GM12878 (cell line): ENCODE results near the gene SCEL. TPM values are rescaled to one million over a fixed set of nuclear protein-coding genes. Genes with fewer than 3 reads are reported as not detected.

Experiments used
- ATAC-seq: fragments of 200-7000 bp; cut with Tn5 transposase; 3 replicates; pipeline ENCODE4 v1.9.1; 2020; ENCODE audit warnings: mild to moderate bottlenecking, moderate library complexity
- BruUV-seq: library from RNA; stranded (reverse); fragments of 400-500 nt; replicated peaks from 2 replicates; lab custom pipeline; 2021; lab: Mats Ljungman, UMichigan
- CTCF ChIA-PET: fragments of 300-600 bp; sonication (Branson Sonifier 250); formaldehyde crosslinking; extraction: SDS; loops from one replicate; lab custom pipeline; 2021; ENCODE audit warnings: inconsistent platforms; lab: Yijun Ruan, JAX
- POLR2A ChIA-PET: fragments of 350-600 bp; formaldehyde crosslinking; extraction: SDS; loops from one replicate; lab custom pipeline; 2021; ENCODE audit warnings: inconsistent platforms; lab: Charles Lee
- RAD21 ChIA-PET: fragments of 300-600 bp; sonication (Branson Sonifier 250); formaldehyde crosslinking; loops from one replicate; lab custom pipeline; 2023; ENCODE audit warnings: antibody characterized with exemption; ENCODE audit not compliant: unreplicated experiment; lab: Charles Lee
- SMC1A ChIA-PET: fragments of 300-600 bp; sonication (Branson Sonifier 250); formaldehyde crosslinking; loops from one replicate; lab custom pipeline; 2023; ENCODE audit not compliant: unreplicated experiment, uncharacterized antibody; lab: Charles Lee
- DNase-seq: peaks from one replicate; pipeline ENCODE4 v3.0.0-alpha.2; 2011; ENCODE audit warnings: low read depth, low spot score
- FAIRE-seq: peaks from 3 replicates; lab custom pipeline; 2011; peaks lifted over from hg19 to GRCh38; lab: Jason Lieb, UNC
- H2AFZ ChIP-seq: 2 replicates; pipeline ENCODE4 v1.6.0; 2011; ENCODE audit warnings: low read depth, low read length, control low read depth; ENCODE audit not compliant: control insufficient read depth
- H3K27ac ChIP-seq: 2 replicates; pipeline ENCODE4 v1.5.1; 2011; ENCODE audit warnings: control low read depth; ENCODE audit not compliant: control insufficient read depth, insufficient read depth
- H3K27me3 ChIP-seq, 2 experiments: replicated peaks in 1 of 2; 2 replicates each; pipeline versions ENCODE4 v1.6.0 to v1.6.1; 2011; ENCODE audit warnings: low read length in 1 of 2; ENCODE audit not compliant: control insufficient read depth in 2 of 2, insufficient read depth in 2 of 2
- H3K36me3 ChIP-seq, 2 experiments: 2 replicates each; pipeline ENCODE4 v1.5.1; 2011; ENCODE audit warnings: low read length in 1 of 2; ENCODE audit not compliant: control insufficient read depth in 2 of 2, insufficient read depth in 2 of 2
- H3K4me1 ChIP-seq: 2 replicates; pipeline ENCODE4 v1.6.1; 2011; ENCODE audit warnings: mild to moderate bottlenecking, low read length, moderate library complexity, mixed read lengths; ENCODE audit not compliant: control insufficient read depth, insufficient read depth
- H3K4me2 ChIP-seq: 2 replicates; pipeline ENCODE4 v1.6.0; 2011; ENCODE audit warnings: control low read depth; ENCODE audit not compliant: control insufficient read depth, insufficient read depth
- H3K4me3 ChIP-seq: fragments of 200-600 bp; sonication (generic); 2 replicates; pipeline ENCODE4 v1.5.1; 2016
- H3K79me2 ChIP-seq: 2 replicates; pipeline ENCODE4 v1.6.0; 2011; ENCODE audit warnings: low read length; ENCODE audit not compliant: control insufficient read depth, insufficient read depth
- H3K9ac ChIP-seq: 2 replicates; pipeline ENCODE4 v1.8.0; 2011; ENCODE audit warnings: low read length, control low read depth, mixed read lengths; ENCODE audit not compliant: control insufficient read depth, insufficient read depth
- H3K9me3 ChIP-seq: replicated peaks from 3 replicates; pipeline ENCODE4 v1.5.1; 2011; ENCODE audit warnings: mild to moderate bottlenecking, low read length; ENCODE audit not compliant: control insufficient read depth, insufficient read depth
- H4K20me1 ChIP-seq: 2 replicates; pipeline ENCODE4 v1.6.0; 2011; ENCODE audit not compliant: control insufficient read depth, insufficient read depth
- ETV6 ChIP-seq, 2 experiments: fragments of 450-650 bp in 1 of 2; IDR thresholded peaks in 1 of 2; conservative IDR thresholded peaks in 1 of 2; 2 replicates each; pipeline ENCODE4 v1.6.1; 2014; ENCODE audit warnings: antibody characterized with exemption in 1 of 2, borderline replicate concordance in 1 of 2, low read depth in 1 of 2, mild to moderate bottlenecking in 1 of 2, moderate library complexity in 1 of 2
- POU2F2 ChIP-seq: IDR thresholded peaks from 3 replicates; pipeline ENCODE4 v1.6.1; 2011; ENCODE audit warnings: low read depth, mild to moderate bottlenecking, low read length, borderline replicate concordance
- WGBS: methylation state at CpG from one replicate; pipeline ENCODE4 v1.1.6; 2016; ENCODE audit warnings: low lambda C conversion rate; ENCODE audit not compliant: insufficient replicate concordance, insufficient coverage; ENCODE audit errors: missing lambda C conversion rate; 5-methylcytosine and 5-hydroxymethylcytosine counted together
- in situ Hi-C: fragments of 300-500 bp; cut with MboI; formaldehyde crosslinking; loops from 9 replicates; pipeline ENCODE4 v1.14.3; 2018; ENCODE audit warnings: mixed read lengths
- intact Hi-C: fragments of 100-400 bp; cut with micrococcal nuclease; formaldehyde crosslinking; loops from one replicate; pipeline ENCODE4 v1.14.2; 2022; ENCODE audit not compliant: unreplicated experiment
- polyA plus RNA-seq, 11 experiments: library from polyadenylated mRNA; depleted of rRNA in 4 of 11; unstranded in 6 of 11; stranded (reverse) in 5 of 11; fragments of >200 nt; fragmentation: Nextera tagmentation in 4 of 11; fragmentation: Illumina TruSeq in 1 of 11; extraction: Ambion mirVana in 4 of 11; extraction: Trizol in 1 of 11; gene quantifications; 1 replicate in 1 of 11; 2 replicates in 10 of 11; pipeline versions ENCODE4 v1.2.1 to v1.2.3, GENCODE V29; 2011 to 2016; ENCODE audit warnings: inconsistent platforms in 2 of 11, missing spikeins in 2 of 11, low read depth in 1 of 11
- small RNA-seq: library from RNA; depleted of rRNA; stranded (forward); fragments of <200 nt; gene quantifications from one replicate; pipeline ENCODE3, GENCODE V24; 2014
- total RNA-seq, 4 experiments: library from RNA; depleted of rRNA in 3 of 4; stranded (reverse); fragments of >200 nt in 3 of 4; fragmentation: Illumina TruSeq in 1 of 4; extraction: Trizol in 1 of 4; gene quantifications; 2 replicates each; pipeline versions ENCODE4 v1.2.1 to v1.2.3, GENCODE V29; 2013 to 2021

The SCEL gene
- total and polyA plus RNA-seq, 10 of the 15 experiments (the other 5 are each of a cell fraction or from before 2014, with no cell fraction given) = 0.09 to 0.68 (median 0.16) TPM; not detected in 1

GRCh38 chr13:77693449-77693940, 158.0 kb downstream of the SCEL start:
- no peak overlapping the region for H3K27ac ChIP-seq
- FAIRE-seq = no peak
- in situ Hi-C loops = no loop called here
- H2AFZ ChIP-seq = no peak overlapping the region
- no peak overlapping the region for H3K4me2 ChIP-seq
- no peak overlapping the region for H3K4me3 ChIP-seq
- RAD21 ChIA-PET = interaction anchor here (0.8 to 1.2 kb wide), 3 partner anchors 33 to 89 kb away, joined by 3 read pairs; no protein-coding TSS in a partner anchor
- SMC1A ChIA-PET = interaction anchor here (0.6 to 1.6 kb wide), 6 partner anchors 12 to 100 kb away, joined by 3 to 9 read pairs (median 3); no protein-coding TSS in a partner anchor
- ATAC-seq = no peak
- peaks cover 13% of the 10 kb centered on the region; the same call in 1 of the 2 replicates for H3K4me1 ChIP-seq
- H4K20me1 ChIP-seq = no peaks in the 10 kb centered on the region
- intact Hi-C loops = loop anchor here (10.0 kb wide), 1 partner anchor 669 kb away; the partner anchor contains the start of gene FBXL3
- TF ChIP-seq POU2F2 (no peak), ETV6 (conservative IDR thresholded peaks at IDR 0.05 in 1 of 2, IDR thresholded peaks at IDR 0.05 in 1 of 2; ENCODE audit: borderline replicate concordance in 1 of 2, low read depth in 1 of 2) (peak in 1 of 2 experiments; percentile 59; a peak in 1 of 4 replicates)
- H3K79me2 ChIP-seq = peaks cover 2% of the 10 kb centered on the region
- CTCF ChIA-PET = interaction anchor here (0.7 to 4.6 kb wide), 5 partner anchors 37 to 101 kb away, joined by 3 to 16 read pairs (median 3); no protein-coding TSS in a partner anchor
- H3K36me3 ChIP-seq = no peaks in the 10 kb centered on the region
- no peaks in the 10 kb centered on the region for H3K9me3 ChIP-seq
- WGBS = 33% methylated on average over 2 of the region's 2 CpGs
- H3K27me3 ChIP-seq = no peaks in the 10 kb centered on the region; a peak in 1 of 4 replicates
- H3K9ac ChIP-seq = no peak overlapping the region
- POLR2A ChIA-PET = interaction anchor here (0.9 kb wide), 1 partner anchor 25 kb away, joined by 3 read pairs; no protein-coding TSS in a partner anchor
- no TSS peak for BruUV-seq
- DNase-seq = no peak

Small RNAs within 50 kb of the gene (small RNA-seq; reads per million reads assigned to genes)
- gene RNY3P7 (not detected), gene SPTLC1P5 (not detected)

Other genes starting within 250 kb of the SCEL start
- 126 and 135 TPM in 2 replicates for gene MYCBP2, start 208.6 kb upstream of the SCEL start, total RNA-seq (2014; rRNA removed)
- gene MYCBP2, start 208.6 kb upstream of the SCEL start, total RNA-seq (2014; rRNA removed; fragmentation: Illumina TruSeq; extraction: Trizol) = 123 and 135 TPM in 2 replicates
- gene MYCBP2, start 208.6 kb upstream of the SCEL start, total RNA-seq (2021) = 151 and 152 TPM in 2 replicates
- gene MYCBP2, start 208.6 kb upstream of the SCEL start, polyA plus RNA-seq (2011; rRNA removed) = 119 and 157 TPM in 2 replicates
- 126 and 149 TPM in 2 replicates for gene MYCBP2, start 208.6 kb upstream of the SCEL start, polyA plus RNA-seq (2014; fragmentation: Illumina TruSeq; extraction: Trizol)
- 10 to 100 TPM; 51.9 to 56.6 TPM for gene MYCBP2, start 208.6 kb upstream of the SCEL start, polyA plus RNA-seq (2014; fragmentation: Nextera tagmentation; extraction: Ambion mirVana)
- gene MYCBP2, start 208.6 kb upstream of the SCEL start, polyA plus RNA-seq (2014; rRNA removed) = 77.0 and 82.4 TPM in 2 replicates
- 10 to 100 TPM; 56.8 to 62.4 TPM for gene MYCBP2, start 208.6 kb upstream of the SCEL start, polyA plus RNA-seq (2016; fragmentation: Nextera tagmentation; extraction: Ambion mirVana)
- gene SLAIN1, start 162.0 kb downstream of the SCEL start, total RNA-seq (2014; rRNA removed) = 72.5 and 88.7 TPM in 2 replicates
- 85.2 and 86.5 TPM in 2 replicates for gene SLAIN1, start 162.0 kb downstream of the SCEL start, total RNA-seq (2014; rRNA removed; fragmentation: Illumina TruSeq; extraction: Trizol)
- gene SLAIN1, start 162.0 kb downstream of the SCEL start, total RNA-seq (2021) = 57.3 and 58.5 TPM in 2 replicates
- 140 and 174 TPM in 2 replicates for gene SLAIN1, start 162.0 kb downstream of the SCEL start, polyA plus RNA-seq (2011; rRNA removed)
- gene SLAIN1, start 162.0 kb downstream of the SCEL start, polyA plus RNA-seq (2014; fragmentation: Illumina TruSeq; extraction: Trizol) = 98.4 and 167 TPM in 2 replicates
- gene SLAIN1, start 162.0 kb downstream of the SCEL start, polyA plus RNA-seq (2014; fragmentation: Nextera tagmentation; extraction: Ambion mirVana) = 10 to 100 TPM; 26.8 to 35.1 TPM
- 45.1 and 56.6 TPM in 2 replicates for gene SLAIN1, start 162.0 kb downstream of the SCEL start, polyA plus RNA-seq (2014; rRNA removed)
- gene SLAIN1, start 162.0 kb downstream of the SCEL start, polyA plus RNA-seq (2016; fragmentation: Nextera tagmentation; extraction: Ambion mirVana) = 10 to 100 TPM; 11.9 to 12.3 TPM